Small intestine (tissue), 7 donors: Measurements from ENCODE around the gene CRYBG1. TPM values are rescaled to one million over a fixed set of nuclear protein-coding genes. Genes with fewer than 3 reads are reported as not detected.
A peak's percentile ranks its signal among the peaks of the same experiment; 100 is the strongest.

Experiments
- DNase-seq, 2 donors: peaks; one replicate each; pipeline versions ENCODE4 v3.0.0 to v3.0.0-alpha.2; 2013
- FAIRE-seq: peaks from 2 replicates; lab custom pipeline; 2012; peaks lifted over from hg19 to GRCh38; lab: Jason Lieb, UNC
- H3K27ac ChIP-seq, 3 donors: one replicate each; pipeline ENCODE4 v1.5.1; 2013; ENCODE audit warnings: low read length in 2 of 3, mild to moderate bottlenecking in 2 of 3, control low read depth in 1 of 3, inconsistent platforms in 1 of 3, low read depth in 1 of 3, moderate library complexity in 1 of 3
- H3K27me3 ChIP-seq, 3 donors: one replicate each; pipeline ENCODE4 v1.6.1; 2013; ENCODE audit warnings: low read length in 3 of 3, inconsistent platforms in 1 of 3; ENCODE audit not compliant: control insufficient read depth in 3 of 3, insufficient read depth in 3 of 3
- H3K36me3 ChIP-seq, 3 donors: one replicate each; pipeline ENCODE4 v1.6.1; 2013; ENCODE audit warnings: low read length in 3 of 3, inconsistent platforms in 1 of 3, low read depth in 1 of 3, mild to moderate bottlenecking in 1 of 3, moderate library complexity in 1 of 3; ENCODE audit not compliant: control insufficient read depth in 3 of 3, insufficient read depth in 2 of 3
- H3K4me1 ChIP-seq, 3 donors: one replicate each; pipeline ENCODE4 v1.6.1; 2013; ENCODE audit warnings: low read length in 2 of 3, inconsistent platforms in 1 of 3, low read depth in 1 of 3, mild to moderate bottlenecking in 1 of 3, moderate library complexity in 1 of 3; ENCODE audit not compliant: control insufficient read depth in 3 of 3, insufficient read depth in 2 of 3
- H3K4me3 ChIP-seq, 3 donors: one replicate each; pipeline ENCODE4 v1.5.1; 2013; ENCODE audit warnings: low read length in 3 of 3, control low read depth in 1 of 3, inconsistent platforms in 1 of 3, low read depth in 1 of 3, mild to moderate bottlenecking in 1 of 3, moderate library complexity in 1 of 3
- H3K9me3 ChIP-seq, 2 donors: one replicate each; pipeline ENCODE4 v1.6.1; 2013; ENCODE audit warnings: low read depth in 1 of 2, low read length in 1 of 2; ENCODE audit not compliant: control insufficient read depth in 2 of 2, insufficient read depth in 1 of 2
- WGBS, 3 donors: extraction: QIAGEN DNeasy Blood & Tissue Kit; methylation state at CpG; one replicate each; pipeline ENCODE4 v1.1.7; 2013; 5-methylcytosine and 5-hydroxymethylcytosine counted together
- polyA plus RNA-seq, 4 donors: library from polyadenylated mRNA; stranded (reverse) in 3 of 4; unstranded in 1 of 4; fragments of 200-250 nt in 3 of 4; fragments of 120-200 nt in 1 of 4; gene quantifications; one replicate each; pipeline versions ENCODE4 v1.2.1 to v1.2.3, GENCODE V29; 2013
- donor health status: healthy with polysubstance abuse.
- donor health status: control.
- donor health status: control.
- donor health status: Bipolar disorder and iron deficiency.
- donor health status: healthy.

CRYBG1 gene
- polyA plus RNA-seq, 4 donors: 13.2 to 33.9 (median 23.6) TPM

GRCh38 chr6:106530502-106530901 lies 170.0 kb downstream of the CRYBG1 start:
- H3K27me3 ChIP-seq: no peaks in the 10 kb centered on the region
- peaks cover 0 to 2% (median 2%) of the 10 kb centered on the region in 3 donors for H3K4me1 ChIP-seq
- no peaks in the 10 kb centered on the region for H3K9me3 ChIP-seq
- WGBS, 3 donors: 95 to 97% (median 97%) methylated on average over 1 of the region's 1 CpG
- H3K4me3 ChIP-seq: no peak overlapping the region
- DNase-seq (no peak), FAIRE-seq (no peak)
- H3K27ac ChIP-seq: no peak overlapping the region
- H3K36me3 ChIP-seq: peaks cover 0 to 15% (median 4%) of the 10 kb centered on the region in 3 donors

- WGBS, 3 donors: 77 to 93% (median 91%) methylated on average over 5 of the region's 5 CpGs
- Histone ChIP-seq H3K27me3 (no peaks in the 10 kb centered on the region), H3K27ac (no peak overlapping the region), H3K9me3 (no peaks in the 10 kb centered on the region), H3K36me3 (peaks cover 0 to 15% (median 4%) of the 10 kb centered on the region in 3 donors), H3K4me3 (no peak overlapping the region), H3K4me1 (peaks cover 0 to 9% (median 4%) of the 10 kb centered on the region in 3 donors)
- FAIRE-seq: no peak
- no peak for DNase-seq
Observed at GRCh38 chr6:106533054-106533453, 172.5 kb downstream of the CRYBG1 start.

- FAIRE-seq (no peak), DNase-seq (no peak)
- no peak overlapping the region for H3K27ac ChIP-seq
- peaks cover 3 to 9% (median 4%) of the 10 kb centered on the region in 3 donors for H3K4me1 ChIP-seq
- no peaks in the 10 kb centered on the region for H3K9me3 ChIP-seq
- H3K4me3 ChIP-seq: no peak overlapping the region
- H3K27me3 ChIP-seq: no peaks in the 10 kb centered on the region
- H3K36me3 ChIP-seq: peaks cover 0 to 15% (median 8%) of the 10 kb centered on the region in 3 donors
- WGBS, 3 donors: 65 to 84% (median 72%) methylated on average over 1 of the region's 1 CpG
Observed at GRCh38 chr6:106534004-106534403, 173.5 kb downstream of the CRYBG1 start.

- no peaks in the 10 kb centered on the region for H3K27me3 ChIP-seq
- peaks cover 0 to 15% (median 9%) of the 10 kb centered on the region in 3 donors for H3K36me3 ChIP-seq
- peaks cover 3 to 9% (median 4%) of the 10 kb centered on the region in 3 donors for H3K4me1 ChIP-seq
- 64 to 78% (median 73%) methylated on average over 2 of the region's 2 CpGs for WGBS, 3 donors
- FAIRE-seq: no peak
- no peaks in the 10 kb centered on the region for H3K9me3 ChIP-seq
- H3K27ac ChIP-seq: no peak overlapping the region
- DNase-seq: no peak
- no peak overlapping the region for H3K4me3 ChIP-seq
Observed at GRCh38 chr6:106534564-106534982, 174.1 kb downstream of the CRYBG1 start.

- 75 to 90% (median 83%) methylated on average over 2 of the region's 2 CpGs for WGBS, 3 donors
- no peak overlapping the region for H3K4me3 ChIP-seq
- DNase-seq: no peak
- H3K27me3 ChIP-seq: no peaks in the 10 kb centered on the region
- H3K36me3 ChIP-seq: peaks cover 0 to 17% (median 14%) of the 10 kb centered on the region in 3 donors
- no peak overlapping the region for H3K27ac ChIP-seq
- no peak for FAIRE-seq
- no peaks in the 10 kb centered on the region for H3K9me3 ChIP-seq
- peaks cover 3 to 9% (median 4%) of the 10 kb centered on the region in 3 donors for H3K4me1 ChIP-seq
Observed at GRCh38 chr6:106535012-106535411, 174.5 kb downstream of the CRYBG1 start.

GRCh38 chr6:106536357-106536756 lies 175.8 kb downstream of the CRYBG1 start:
- Histone ChIP-seq H3K4me3 (no peak overlapping the region), H3K27ac (peak overlapping the region in 1 of 3 donors; percentile 6), H3K27me3 (no peaks in the 10 kb centered on the region), H3K4me1 (peaks cover 3 to 9% (median 4%) of the 10 kb centered on the region in 3 donors), H3K36me3 (peaks cover 0 to 19% (median 15%) of the 10 kb centered on the region in 3 donors), H3K9me3 (no peaks in the 10 kb centered on the region)
- FAIRE-seq (no peak), DNase-seq (no peak)
- 12 to 56% (median 46%) methylated on average over 1 of the region's 1 CpG for WGBS, 3 donors

GRCh38 chr6:106536851-106537250 lies 176.3 kb downstream of the CRYBG1 start:
- DNase-seq (peak; percentile 55 to 74), FAIRE-seq (peak; percentile 94)
- Histone ChIP-seq H3K36me3 (peaks cover 0 to 19% (median 15%) of the 10 kb centered on the region in 3 donors), H3K9me3 (no peaks in the 10 kb centered on the region), H3K4me1 (peaks cover 3 to 9% (median 4%) of the 10 kb centered on the region in 3 donors), H3K4me3 (no peak overlapping the region), H3K27ac (peak overlapping the region in 1 of 3 donors; percentile 6), H3K27me3 (no peaks in the 10 kb centered on the region)
- WGBS, 3 donors: 40 to 61% (median 41%) methylated on average over 2 of the region's 2 CpGs

- Histone ChIP-seq H3K27ac (no peak overlapping the region), H3K27me3 (no peaks in the 10 kb centered on the region), H3K4me3 (no peak overlapping the region), H3K36me3 (peaks cover 0 to 21% (median 17%) of the 10 kb centered on the region in 3 donors), H3K9me3 (no peaks in the 10 kb centered on the region), H3K4me1 (peaks cover 3 to 9% (median 4%) of the 10 kb centered on the region in 3 donors)
- FAIRE-seq (no peak), DNase-seq (no peak)
- 77 to 80% (median 78%) methylated on average over 8 of the region's 8 CpGs for WGBS, 3 donors
Observed at GRCh38 chr6:106537662-106538061, 177.1 kb downstream of the CRYBG1 start.

GRCh38 chr6:106538145-106538544 lies 177.6 kb downstream of the CRYBG1 start:
- H3K27me3 ChIP-seq: no peaks in the 10 kb centered on the region
- peaks cover 0 to 22% (median 15%) of the 10 kb centered on the region in 3 donors for H3K36me3 ChIP-seq
- no peaks in the 10 kb centered on the region for H3K9me3 ChIP-seq
- DNase-seq (no peak), FAIRE-seq (no peak)
- H3K27ac ChIP-seq: no peak overlapping the region
- no peak overlapping the region for H3K4me3 ChIP-seq
- H3K4me1 ChIP-seq: peaks cover 3 to 9% (median 4%) of the 10 kb centered on the region in 3 donors
- WGBS, 3 donors: 57 to 59% (median 58%) methylated on average over 1 of the region's 1 CpG
